H1 (cell line): ENCODE measurements around the gene KLHDC4. TPM values are rescaled to one million over a fixed set of nuclear protein-coding genes. Genes with fewer than 3 reads are reported as not detected.

Source experiments
- CTCF ChIA-PET: fragments of 300-600 bp; sonication (Branson Sonifier 250); formaldehyde crosslinking; loops from one replicate; lab custom pipeline; 2021; ENCODE audit not compliant: partially characterized antibody; lab: Charles Lee
- POLR2A ChIA-PET: fragments of 300-600 bp; sonication (Branson Sonifier 250); formaldehyde crosslinking; loops from one replicate; lab custom pipeline; 2021; ENCODE audit warnings: inconsistent platforms; ENCODE audit not compliant: partially characterized antibody; lab: Charles Lee
- DNase-seq, 2 experiments: peaks; one replicate each; pipeline versions ENCODE4 v3.0.0 to v3.0.0-alpha.2; 2010 to 2022; ENCODE audit warnings: low spot score in 2 of 2, low read depth in 1 of 2, mixed read lengths in 1 of 2
- FAIRE-seq: peaks from 2 replicates; lab custom pipeline; 2011; peaks lifted over from hg19 to GRCh38; lab: Jason Lieb, UNC
- H2AFZ ChIP-seq: 2 replicates; pipeline ENCODE4 v1.8.1; 2012; ENCODE audit warnings: low read length, inconsistent platforms
- H2AK5ac ChIP-seq: 2 replicates; pipeline ENCODE4 v1.6.1; 2013; ENCODE audit warnings: low read depth, low read length
- H2BK120ac ChIP-seq: replicated peaks from 2 replicates; pipeline ENCODE3; 2013; ENCODE audit warnings: low read depth, low read length, inconsistent platforms
- H2BK12ac ChIP-seq: 2 replicates; pipeline ENCODE4 v1.6.1; 2013; ENCODE audit warnings: low read depth, low read length
- H2BK15ac ChIP-seq: 2 replicates; pipeline ENCODE4 v1.6.1; 2013; ENCODE audit warnings: low read length
- H2BK20ac ChIP-seq: 2 replicates; pipeline ENCODE4 v1.6.1; 2013; ENCODE audit warnings: low read length
- H2BK5ac ChIP-seq: 2 replicates; pipeline ENCODE4 v1.6.1; 2013; ENCODE audit warnings: low read depth, low read length
- H3K14ac ChIP-seq: 2 replicates; pipeline ENCODE4 v1.6.1; 2013; ENCODE audit warnings: inconsistent platforms; ENCODE audit not compliant: insufficient read length
- H3K18ac ChIP-seq: 2 replicates; pipeline ENCODE4 v1.6.1; 2013; ENCODE audit warnings: low read length; ENCODE audit errors: extremely low read depth
- H3K23ac ChIP-seq: 2 replicates; pipeline ENCODE4 v1.6.1; 2013; ENCODE audit warnings: inconsistent platforms; ENCODE audit not compliant: insufficient read length
- H3K23me2 ChIP-seq: 2 replicates; pipeline ENCODE4 v1.6.1; 2013; ENCODE audit warnings: low read depth, low read length
- H3K27ac ChIP-seq: 2 replicates; pipeline ENCODE4 v1.6.1; 2011; ENCODE audit warnings: low read depth, low read length, inconsistent platforms
- H3K27me3 ChIP-seq, 4 experiments: replicated peaks in 1 of 4; 1 replicate in 1 of 4; 2 replicates in 3 of 4; pipeline versions ENCODE4 v1.6.1 to v1.8.1; 2011 to 2013; ENCODE audit warnings: low read length in 3 of 4, mild to moderate bottlenecking in 3 of 4, inconsistent platforms in 2 of 4, mixed read lengths in 2 of 4, moderate library complexity in 1 of 4; ENCODE audit not compliant: control insufficient read depth in 3 of 4, insufficient read depth in 3 of 4; ENCODE audit errors: extremely low read depth in 1 of 4
- H3K36me3 ChIP-seq, 4 experiments: 2 replicates each; pipeline versions ENCODE4 v1.6.1 to v1.8.1; 2011 to 2013; ENCODE audit warnings: mild to moderate bottlenecking in 4 of 4, low read length in 3 of 4, moderate library complexity in 2 of 4, control low read depth in 1 of 4, inconsistent platforms in 1 of 4; ENCODE audit not compliant: insufficient read depth in 4 of 4, control insufficient read depth in 2 of 4
- H3K4ac ChIP-seq: replicated peaks from 2 replicates; pipeline ENCODE3; 2013; ENCODE audit warnings: low read length, low read depth, mixed read lengths, inconsistent platforms; ENCODE audit not compliant: insufficient read length
- H3K4me1 ChIP-seq, 4 experiments: replicated peaks in 1 of 4; 1 replicate in 1 of 4; 2 replicates in 3 of 4; pipeline versions ENCODE4 v1.6.1 to v1.8.1; 2011 to 2013; ENCODE audit warnings: low read length in 3 of 4, inconsistent platforms in 2 of 4, mixed read lengths in 1 of 4; ENCODE audit not compliant: insufficient read depth in 4 of 4, control insufficient read depth in 3 of 4
- H3K4me2 ChIP-seq, 2 experiments: 2 replicates each; pipeline versions ENCODE4 v1.6.1 to v1.8.1; 2011 to 2013; ENCODE audit warnings: low read depth in 2 of 2, low read length in 2 of 2, control low read depth in 1 of 2, inconsistent platforms in 1 of 2, mild to moderate bottlenecking in 1 of 2; ENCODE audit not compliant: insufficient read depth in 1 of 2
- H3K4me3 ChIP-seq, 4 experiments: fragments of 200-600, 300-600 bp in 1 of 4; sonication (generic), shearing (Covaris generic), sonication (Bioruptor Twin) in 1 of 4; 2 replicates each; pipeline versions ENCODE4 v1.5.1 to v1.8.1; 2011 to 2016; ENCODE audit warnings: low read length in 4 of 4, low read depth in 3 of 4, control low read depth in 2 of 4, inconsistent platforms in 2 of 4, mild to moderate bottlenecking in 2 of 4, mixed read lengths in 1 of 4, moderate library complexity in 1 of 4; ENCODE audit not compliant: insufficient read depth in 2 of 4; ENCODE audit errors: extremely low read depth in 1 of 4
- H3K56ac ChIP-seq: replicated peaks from 2 replicates; pipeline ENCODE3; 2013; ENCODE audit warnings: low read depth, mild to moderate bottlenecking, mixed read lengths, low read length, inconsistent platforms; ENCODE audit not compliant: insufficient read length
- H3K79me1 ChIP-seq: 2 replicates; pipeline ENCODE4 v1.6.1; 2013; ENCODE audit warnings: low read depth, low read length, control low read depth
- H3K79me2 ChIP-seq, 2 experiments: 2 replicates each; pipeline versions ENCODE4 v1.6.1 to v1.8.1; 2012 to 2013; ENCODE audit warnings: low read length in 2 of 2, mild to moderate bottlenecking in 2 of 2, inconsistent platforms in 1 of 2; ENCODE audit not compliant: insufficient read depth in 2 of 2, control insufficient read depth in 1 of 2
- H3K9ac ChIP-seq, 4 experiments: replicated peaks in 1 of 4; 1 replicate in 1 of 4; 2 replicates in 3 of 4; pipeline versions ENCODE4 v1.6.1 to v1.8.1; 2011 to 2013; ENCODE audit warnings: low read depth in 3 of 4, low read length in 3 of 4, control low read depth in 2 of 4, mild to moderate bottlenecking in 2 of 4, moderate library complexity in 2 of 4, inconsistent platforms in 1 of 4; ENCODE audit errors: extremely low read depth in 1 of 4
- H3K9me3 ChIP-seq, 2 experiments: 2 replicates each; pipeline versions ENCODE4 v1.6.1 to v1.8.1; 2012 to 2013; ENCODE audit warnings: mild to moderate bottlenecking in 2 of 2, moderate library complexity in 2 of 2, control low read depth in 1 of 2, inconsistent platforms in 1 of 2, low read depth in 1 of 2, low read length in 1 of 2, mixed read lengths in 1 of 2; ENCODE audit not compliant: insufficient read depth in 2 of 2
- H4K20me1 ChIP-seq, 2 experiments: replicated peaks in 1 of 2; 2 replicates each; pipeline versions ENCODE3 to v1.8.1; 2011 to 2013; ENCODE audit warnings: inconsistent platforms in 2 of 2, low read length in 2 of 2, mild to moderate bottlenecking in 1 of 2; ENCODE audit not compliant: insufficient read depth in 2 of 2, control insufficient read depth in 1 of 2
- H4K5ac ChIP-seq: 2 replicates; pipeline ENCODE4 v1.6.1; 2013; ENCODE audit warnings: low read length, low read depth, mixed read lengths, inconsistent platforms; ENCODE audit not compliant: insufficient read length
- H4K8ac ChIP-seq: 2 replicates; pipeline ENCODE4 v1.8.0; 2013; ENCODE audit warnings: mild to moderate bottlenecking, moderate library complexity, low read length, inconsistent platforms; ENCODE audit not compliant: insufficient read depth; ENCODE audit errors: extremely low read depth
- H4K91ac ChIP-seq: replicated peaks from 2 replicates; pipeline ENCODE3; 2013; ENCODE audit warnings: low read length, mixed read lengths, inconsistent platforms; ENCODE audit not compliant: insufficient read length
- CHD1 ChIP-seq: IDR thresholded peaks from 2 replicates; pipeline ENCODE4 v1.6.1; 2012; ENCODE audit warnings: low read depth, low read length, improper control_type of control experiment
- WGBS, 2 experiments: shearing (Covaris generic) in 1 of 2; methylation state at CpG; one replicate each; pipeline versions ENCODE4 v1.1.6 to v1.1.7; 2013 to 2015; ENCODE audit warnings: low lambda C conversion rate in 2 of 2, mixed read lengths in 2 of 2, inconsistent platforms in 1 of 2, low coverage in 1 of 2, missing lambda C conversion rate in 1 of 2; ENCODE audit not compliant: insufficient replicate concordance in 2 of 2, insufficient coverage in 1 of 2, insufficient read length in 1 of 2; ENCODE audit errors: extremely low coverage in 1 of 2, missing lambda C conversion rate in 1 of 2; 5-methylcytosine and 5-hydroxymethylcytosine counted together
- polyA plus RNA-seq, 7 experiments: library from polyadenylated mRNA; depleted of rRNA in 3 of 7; stranded (reverse) in 5 of 7; unstranded in 2 of 7; fragments of >200 nt in 5 of 7; fragments of 200-250 nt in 2 of 7; gene quantifications; 1 replicate in 5 of 7; 2 replicates in 1 of 7; 4 replicates in 1 of 7; pipeline versions ENCODE4 v1.2.1 to v1.2.3, GENCODE V29; 2011 to 2013; ENCODE audit warnings: missing spikeins in 2 of 7, mixed read lengths in 2 of 7
- total RNA-seq: library from RNA; stranded (reverse); fragmentation: NEBNext Ultra II Directional; extraction: Animal tissue kit (Norgen Biotek cat#: 25700); gene quantifications from 2 replicates; pipeline ENCODE4 v1.2.1, GENCODE V29; 2021

Gene KLHDC4
- total and polyA plus RNA-seq, 2 of the 8 experiments (the other 6 are each of a cell fraction or from before 2014, with no cell fraction given) = 23.7 to 63.9 TPM

DNA sequence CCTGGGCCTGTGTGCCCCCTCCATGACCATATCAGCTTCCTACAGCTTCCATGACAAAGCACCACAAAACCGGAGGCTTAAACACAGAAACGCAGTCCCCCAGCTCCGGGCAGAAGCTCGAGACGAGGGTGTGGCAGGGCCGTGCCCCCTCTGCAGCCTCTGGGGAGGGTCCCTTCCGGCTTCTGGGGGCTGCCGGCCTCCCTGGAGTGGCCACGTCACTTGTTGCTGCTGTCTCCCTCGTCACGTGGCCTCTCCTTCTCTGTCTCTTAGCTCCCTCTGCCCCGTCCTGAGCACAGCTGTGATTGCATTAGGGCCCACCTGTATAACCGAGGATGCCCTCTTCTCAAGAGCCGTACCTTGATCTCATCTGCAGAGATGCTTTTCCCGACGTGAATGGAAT lies 98.9 kb downstream of the KLHDC4 start:
- CTCF ChIA-PET = interaction anchor here (0.6 to 4.1 kb wide), 6 partner anchors 14 to 51 kb away, joined by 3 to 15 read pairs (median 3); no protein-coding TSS in a partner anchor
- WGBS, 2 experiments = 85% methylated on average over 16 of the region's 16 CpGs; no CpG with 5 or more reads in 1 of the 2 experiments
- H3K14ac ChIP-seq = no peak overlapping the region
- H3K4me1 ChIP-seq = peaks cover 0 to 1% (median 0%) of the 10 kb centered on the region in 4 experiments; a peak in 1 of 7 replicates
- H2BK20ac ChIP-seq = no peak overlapping the region
- H2BK15ac ChIP-seq = no peak overlapping the region
- H2BK12ac ChIP-seq = no peak overlapping the region
- POLR2A ChIA-PET = no interaction called here
- peaks cover 2% of the 10 kb centered on the region; the same call in 1 of the 2 replicates for H3K79me1 ChIP-seq
- H2BK120ac ChIP-seq = no peak overlapping the region
- H3K56ac ChIP-seq = no peak overlapping the region
- H3K27ac ChIP-seq = no peak overlapping the region
- H3K4me2 ChIP-seq = no peak overlapping the region
- H4K91ac ChIP-seq = no peak overlapping the region
- H4K20me1 ChIP-seq = peaks cover 0 to 14% of the 10 kb centered on the region in 2 experiments
- H2AK5ac ChIP-seq = no peak overlapping the region
- H3K18ac ChIP-seq = no peak overlapping the region
- H3K23ac ChIP-seq = no peak overlapping the region
- FAIRE-seq (no peak), DNase-seq (no peak)
- no peaks in the 10 kb centered on the region for H3K36me3 ChIP-seq
- no peaks in the 10 kb centered on the region for H3K9me3 ChIP-seq
- no peaks in the 10 kb centered on the region for H3K27me3 ChIP-seq
- H3K9ac ChIP-seq = no peak overlapping the region
- no peak overlapping the region for H3K4ac ChIP-seq
- no peaks in the 10 kb centered on the region for H3K23me2 ChIP-seq
- H3K4me3 ChIP-seq = no peak overlapping the region
- no peak overlapping the region; the same call in 1 of the 2 replicates for H2BK5ac ChIP-seq
- H4K8ac ChIP-seq = no peak overlapping the region
- H2AFZ ChIP-seq = no peak overlapping the region
- H4K5ac ChIP-seq = no peak overlapping the region
- H3K79me2 ChIP-seq = no peaks in the 10 kb centered on the region
- TF ChIP-seq CHD1 = no peak
